ENCODE data around the gene PCDHGC5. TPM values are rescaled to one million over a fixed set of nuclear protein-coding genes. Genes with fewer than 3 reads are reported as not detected.
A peak's percentile ranks its signal among the peaks of the same experiment; 100 is the strongest.

PCDHGC5 gene
- total and polyA plus RNA-seq, 9 of the 15 experiments (the other 6 are each of a cell fraction or from before 2014, with no cell fraction given): not detected

GRCh38 chr5:141524604-141525597 lies 36.0 kb downstream of the PCDHGC5 start:
- Histone ChIP-seq H3K4me1 (replicated peaks in 1 of 2; ENCODE audit: control insufficient read depth in 2 of 2, insufficient read depth in 2 of 2, low read length in 2 of 2) (peaks cover 0 to 7% of the 10 kb centered on the region in 2 experiments; a peak in 2 of 5 replicates), H3K4me2 (ENCODE audit: insufficient read depth, low read length) (no peak overlapping the region), H3K9me1 (ENCODE audit: control insufficient read depth, insufficient read depth, low read length) (no peaks in the 10 kb centered on the region), H2AFZ (ENCODE audit: low read depth, low read length) (no peak overlapping the region), H3K79me2 (ENCODE audit: control insufficient read depth, insufficient read depth, low read length) (no peaks in the 10 kb centered on the region), H3K27me3 (ENCODE audit: control insufficient read depth in 2 of 2, insufficient read depth in 2 of 2, low read length in 2 of 2) (no peaks in the 10 kb centered on the region), H3K4me3 (no peak overlapping the region), H4K20me1 (replicated peaks; ENCODE audit: control insufficient read depth, insufficient read depth, low read length) (no peaks in the 10 kb centered on the region; the same call in 1 of the 2 replicates), H3K9me3 (replicated peaks; ENCODE audit: control insufficient read depth, insufficient read depth, low read depth, low read length) (no peaks in the 10 kb centered on the region), H3K36me3 (ENCODE audit: control insufficient read depth, insufficient read depth, low read length) (peaks cover 99% of the 10 kb centered on the region), H3K27ac (ENCODE audit: extremely low read depth, low read depth, low read length) (no peak overlapping the region), H3K9ac (ENCODE audit: insufficient read depth in 1 of 2, low read depth in 2 of 2, low read length in 2 of 2) (no peak overlapping the region)
- DNase-seq (ENCODE audit: extremely low read depth in 1 of 4, low spot score in 3 of 4): peak; percentile 79 to 86 (median 84)
- intact Hi-C loops (cut with micrococcal nuclease) (loop anchor here (5.0 kb wide), 1 partner anchor 113 kb away; the partner anchor contains the start of gene PCDHGA10), in situ Hi-C loops (cut with MboI) (loop anchor here (5.0 kb wide), 1 partner anchor 103 kb away; the partner anchor contains the start of gene PCDHGA11)
- POLR2A ChIA-PET: interaction anchor here (1.1 kb wide), 1 partner anchor 95 kb away, joined by 3 read pairs; the partner anchor contains the start of gene PCDHGA12
- peak; percentile 95 for FAIRE-seq
- ATAC-seq: peak; percentile 94
- CTCF ChIA-PET (ENCODE audit: low intra/inter-chr PET ratio): interaction anchor here (0.5 to 1.8 kb wide), 15 partner anchors 12 to 476 kb away, joined by 3 to 7 read pairs (median 4); partner anchors contain the start of genes PCDHGA11, PCDHGA12, PCDHGA3 and PCDHGA9
- 57% methylated on average over 12 of the region's 12 CpGs for WGBS (ENCODE audit: insufficient coverage, low coverage, missing lambda C conversion rate)
- BruUV-seq (replicated peaks): no TSS peak
- TF ChIP-seq ZNF431 (CRISPR knock-in tag; IDR thresholded peaks at IDR 0.05) (peak; percentile 53; the same call in 1 of the 2 replicates), SRF (CRISPR knock-in tag; IDR thresholded peaks at IDR 0.05) (peak in 1 of 2 experiments; percentile 14; a peak in 1 of 4 replicates), HCFC1 (IDR thresholded peaks at IDR 0.05; ENCODE audit: low read depth, low read length) (0 out of 2 replicates have a peak, but pooled peaks have one; percentile 32), MNT (conservative IDR thresholded peaks at IDR 0.05) (0 out of 4 replicates have a peak, but pooled peaks of 1 of the 2 experiments have one; percentile 13), TEAD2 (tag; IDR thresholded peaks at IDR 0.05) (0 out of 2 replicates have a peak, but pooled peaks have one; percentile 44), MTA3 (IDR thresholded peaks at IDR 0.05; ENCODE audit: borderline replicate concordance) (0 out of 2 replicates have a peak, but pooled peaks have one; percentile 34), CBX3 (IDR thresholded peaks at IDR 0.05; ENCODE audit: borderline replicate concordance in 1 of 2, low read length in 2 of 2) (0 out of 3 replicates have a peak, but pooled peaks of 1 of the 2 experiments have one; percentile 12), SOX6 (IDR thresholded peaks at IDR 0.05) (0 out of 2 replicates have a peak, but pooled peaks have one; percentile 25), CSDE1 (IDR thresholded peaks at IDR 0.05) (peak in 1 of 2 experiments; percentile 40; a peak in 1 of 4 replicates), NRF1 (conservative IDR thresholded peaks at IDR 0.05 in 1 of 2, IDR thresholded peaks at IDR 0.05 in 1 of 2) (0 out of 4 replicates have a peak, but pooled peaks of 1 of the 2 experiments have one; percentile 7), ZNF408 (CRISPR knock-in tag; IDR thresholded peaks at IDR 0.05; ENCODE audit: low read depth) (no peak), DEAF1 (CRISPR knock-in tag; IDR thresholded peaks at IDR 0.05) (peak; percentile 72), ZEB2 (IDR thresholded peaks at IDR 0.05) (0 out of 2 replicates have a peak, but pooled peaks have one; percentile 23), MXI1 (IDR thresholded peaks at IDR 0.05; ENCODE audit: low read depth, low read length) (0 out of 2 replicates have a peak, but pooled peaks have one; percentile 60), JUN (IDR thresholded peaks at IDR 0.05; ENCODE audit: borderline replicate concordance, low read depth, low read length) (0 out of 2 replicates have a peak, but pooled peaks have one; percentile 17), JUN (CRISPR knock-in tag; IDR thresholded peaks at IDR 0.05; ENCODE audit: borderline replicate concordance) (no peak)

All from K562 (cell line).